Stimulated activated CD8-positive, alpha-beta memory T cell treated with anti-CD3 and anti-CD28 coated beads, Interleukin-2, amount 100 ng/mL, for 1 hour (primary cell): ENCODE data around the gene RAB24.
A peak's percentile ranks its signal among the peaks of the same experiment; 100 is the strongest.
"Not testable (repeated sequence)": the region's sequence is repeated elsewhere in the genome, so short reads cannot be mapped to it uniquely, and the experiment has no call there.

Experiments used
- DNase-seq, 2 donors: peaks; one replicate each; pipeline ENCODE4 v3.0.0-alpha.2; 2020; ENCODE audit warnings: low read depth in 2 of 2

RAB24 gene

GRCh38 chr5:177311723-177312648 lies 8.5 kb upstream of the RAB24 start, which contains the start of gene MXD3:
MXD3 (minus strand) TSS chr5:177311898; CDS start chr5:177311830, 68 bp downstream.
- peak; percentile 83 to 90 for DNase-seq

- DNase-seq, result no peak
These were observed 7.8 kb upstream of the RAB24 start for GRCh38 chr5:177311392-177311722.

- no peak for DNase-seq
These were observed 7.4 kb upstream of the RAB24 start for GRCh38 chr5:177310757-177311391.

- no peak for DNase-seq
These were observed 6.8 kb upstream of the RAB24 start for GRCh38 chr5:177310332-177310731.

- DNase-seq, result peak in 1 of 2 donors; percentile 46
These were observed 6.1 kb upstream of the RAB24 start for GRCh38 chr5:177309351-177310191.

GRCh38 chr5:177308740-177309139 lies 5.2 kb upstream of the RAB24 start:
- no peak for DNase-seq

- no peak for DNase-seq
These were observed 4.2 kb upstream of the RAB24 start for GRCh38 chr5:177307544-177308363.

- DNase-seq, result no peak
These were observed 3.4 kb upstream of the RAB24 start for GRCh38 chr5:177306674-177307543.

GRCh38 chr5:177306103-177306640 lies 2.7 kb upstream of the RAB24 start:
- DNase-seq, result not testable (repeated sequence)

GRCh38 chr5:177304392-177305119 lies 1.0 kb upstream of the RAB24 start:
- DNase-seq, result no peak

GRCh38 chr5:177303925-177304391 lies 439 bp upstream of the RAB24 start:
- no peak for DNase-seq

GRCh38 chr5:177302354-177303110 lies 987 bp downstream of the RAB24 start:
- no peak for DNase-seq

- DNase-seq, result no peak
These were observed 1.9 kb downstream of the RAB24 start for GRCh38 chr5:177301503-177302165.

GRCh38 chr5:177300951-177301350 lies 2.6 kb downstream of the RAB24 start:
- DNase-seq, result no peak

- peak; percentile 43 to 59 for DNase-seq
These were observed 3.2 kb downstream of the RAB24 start for GRCh38 chr5:177300236-177300880.

GRCh38 chr5:177299697-177300096 lies 3.8 kb downstream of the RAB24 start:
- no peak for DNase-seq

GRCh38 chr5:177297922-177298321 lies 5.6 kb downstream of the RAB24 start:
- DNase-seq, result no peak
